ENCODE measurements around the gene EPHB1.
"Not testable (repeated sequence)": the region's sequence is repeated elsewhere in the genome, so short reads cannot be mapped to it uniquely, and the experiment has no call there.

The EPHB1 gene

GRCh38 chr3:135005616-135006015 lies 210.6 kb downstream of the EPHB1 start:
- ATAC-seq (ENCODE audit: low read depth); H3K27me3 Mint-ChIP-seq; H3K27ac Mint-ChIP-seq; H3K36me3 Mint-ChIP-seq; DNase-seq (ENCODE audit: low spot score in 2 of 2); H3K9me3 Mint-ChIP-seq; H3K4me1 Mint-ChIP-seq; H3K4me3 Mint-ChIP-seq: not testable (repeated sequence)

DNA sequence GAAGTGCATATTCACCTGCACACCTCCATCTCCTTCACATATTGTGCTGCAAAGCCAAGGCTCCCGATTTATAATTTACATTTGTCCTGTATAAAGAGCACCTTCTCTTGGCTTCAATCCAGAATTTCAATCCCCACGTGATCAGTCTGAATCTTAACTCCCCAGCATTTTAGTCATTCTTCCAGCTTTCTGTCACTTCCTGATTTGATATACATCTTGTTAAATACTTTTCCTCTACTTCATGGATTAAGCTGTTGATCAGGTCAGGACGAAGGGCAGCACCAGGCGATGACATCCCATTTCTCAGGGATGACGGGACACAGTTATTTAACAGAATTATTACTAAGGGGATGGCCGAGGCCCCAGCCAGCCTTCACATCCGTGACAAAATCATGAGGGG lies 212.5 kb downstream of the EPHB1 start:
- Mint-ChIP-seq H3K9me3 (peaks cover 1% of the 10 kb centered on the region), H3K36me3 (no peaks in the 10 kb centered on the region), H3K27ac (no peak overlapping the region), H3K27me3 (peaks cover 6% of the 10 kb centered on the region), H3K4me1 (no peaks in the 10 kb centered on the region), H3K4me3 (no peak overlapping the region)
- ATAC-seq (ENCODE audit: low read depth): no peak
- DNase-seq (ENCODE audit: low spot score in 2 of 2): no peak

DNA sequence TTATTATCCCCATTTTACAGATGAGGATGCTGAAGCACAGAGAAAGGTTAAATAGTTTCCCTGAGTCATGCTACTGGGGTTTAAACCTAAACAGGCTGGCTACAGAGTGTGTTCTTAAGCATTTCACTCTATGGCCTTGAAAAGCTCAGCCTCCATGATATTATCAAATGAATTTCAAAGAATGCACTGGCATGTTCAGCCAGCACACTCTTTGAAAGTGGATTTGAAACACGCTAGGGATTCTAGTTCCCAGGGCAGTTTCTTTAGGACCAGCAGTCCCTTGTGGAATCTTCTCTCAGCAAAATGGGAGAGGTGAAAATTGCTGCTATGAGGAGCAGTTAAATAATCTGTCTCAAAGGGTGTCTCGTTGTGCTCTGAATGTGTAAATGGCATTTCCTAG lies 213.3 kb downstream of the EPHB1 start:
- ATAC-seq (ENCODE audit: low read depth) (no peak), DNase-seq (ENCODE audit: low spot score in 2 of 2) (no peak)
- H3K36me3 Mint-ChIP-seq: no peaks in the 10 kb centered on the region
- peaks cover 1% of the 10 kb centered on the region for H3K9me3 Mint-ChIP-seq
- no peak overlapping the region for H3K4me3 Mint-ChIP-seq
- H3K4me1 Mint-ChIP-seq: no peaks in the 10 kb centered on the region
- peaks cover 6% of the 10 kb centered on the region for H3K27me3 Mint-ChIP-seq
- no peak overlapping the region for H3K27ac Mint-ChIP-seq

DNA sequence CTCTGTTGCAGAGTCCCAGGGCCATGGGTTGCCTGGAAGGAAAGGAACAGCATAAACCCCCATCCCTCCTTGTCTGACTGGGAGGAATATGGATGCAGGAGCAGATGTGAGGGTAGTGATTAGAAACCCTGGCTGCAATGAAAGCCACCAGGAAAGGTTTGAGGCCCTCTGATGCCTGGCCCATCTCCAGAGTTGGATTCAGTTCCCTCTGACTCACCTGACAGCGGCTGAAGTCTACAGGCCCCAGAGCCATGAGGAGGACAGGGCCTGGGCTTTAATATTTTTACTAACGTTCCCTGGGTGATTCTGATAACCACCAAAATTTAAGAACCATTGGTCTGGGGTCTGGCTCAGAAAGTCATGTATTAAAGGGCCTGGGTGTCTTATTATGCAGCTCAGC lies 214.0 kb downstream of the EPHB1 start:
- Mint-ChIP-seq H3K9me3 (peaks cover 1% of the 10 kb centered on the region), H3K4me3 (no peak overlapping the region), H3K36me3 (no peaks in the 10 kb centered on the region), H3K4me1 (no peaks in the 10 kb centered on the region), H3K27ac (no peak overlapping the region), H3K27me3 (peaks cover 6% of the 10 kb centered on the region)
- no peak for ATAC-seq (ENCODE audit: low read depth)
- DNase-seq (ENCODE audit: low spot score in 2 of 2): no peak

GRCh38 chr3:135012101-135012500 lies 217.0 kb downstream of the EPHB1 start:
- H3K9me3 Mint-ChIP-seq: no peaks in the 10 kb centered on the region
- no peaks in the 10 kb centered on the region for H3K4me1 Mint-ChIP-seq
- H3K27ac Mint-ChIP-seq: no peak overlapping the region
- no peak for DNase-seq (ENCODE audit: low spot score in 2 of 2)
- H3K4me3 Mint-ChIP-seq: no peak overlapping the region
- H3K36me3 Mint-ChIP-seq: no peaks in the 10 kb centered on the region
- H3K27me3 Mint-ChIP-seq: peaks cover 5% of the 10 kb centered on the region
- no peak for ATAC-seq (ENCODE audit: low read depth)

- H3K27ac Mint-ChIP-seq: no peak overlapping the region
- no peak overlapping the region for H3K4me3 Mint-ChIP-seq
- no peaks in the 10 kb centered on the region for H3K9me3 Mint-ChIP-seq
- no peaks in the 10 kb centered on the region for H3K27me3 Mint-ChIP-seq
- ATAC-seq (ENCODE audit: low read depth) (no peak), DNase-seq (ENCODE audit: low spot score in 2 of 2) (no peak)
- peaks cover 2% of the 10 kb centered on the region for H3K4me1 Mint-ChIP-seq
- no peaks in the 10 kb centered on the region for H3K36me3 Mint-ChIP-seq
Measured at GRCh38 chr3:135013206-135013605, 218.1 kb downstream of the EPHB1 start.

GRCh38 chr3:135014566-135014965 lies 219.5 kb downstream of the EPHB1 start:
- Mint-ChIP-seq H3K36me3 (no peaks in the 10 kb centered on the region), H3K4me3 (no peak overlapping the region), H3K9me3 (no peaks in the 10 kb centered on the region), H3K4me1 (peaks cover 2% of the 10 kb centered on the region), H3K27me3 (no peaks in the 10 kb centered on the region), H3K27ac (no peak overlapping the region)
- DNase-seq (ENCODE audit: low spot score in 2 of 2): no peak
- no peak for ATAC-seq (ENCODE audit: low read depth)

GRCh38 chr3:135017003-135017893 lies 222.2 kb downstream of the EPHB1 start:
- no peaks in the 10 kb centered on the region for H3K27me3 Mint-ChIP-seq
- DNase-seq (ENCODE audit: low spot score in 2 of 2) (no peak), ATAC-seq (ENCODE audit: low read depth) (no peak)
- peaks cover 2% of the 10 kb centered on the region for H3K4me1 Mint-ChIP-seq
- no peak overlapping the region for H3K4me3 Mint-ChIP-seq
- no peak overlapping the region for H3K27ac Mint-ChIP-seq
- no peaks in the 10 kb centered on the region for H3K9me3 Mint-ChIP-seq
- no peaks in the 10 kb centered on the region for H3K36me3 Mint-ChIP-seq

- Mint-ChIP-seq H3K9me3 (no peaks in the 10 kb centered on the region), H3K27ac (no peak overlapping the region), H3K27me3 (no peaks in the 10 kb centered on the region), H3K4me3 (no peak overlapping the region), H3K36me3 (no peaks in the 10 kb centered on the region), H3K4me1 (peaks cover 2% of the 10 kb centered on the region)
- DNase-seq (ENCODE audit: low spot score in 2 of 2): no peak
- no peak for ATAC-seq (ENCODE audit: low read depth)
Measured at GRCh38 chr3:135018149-135018923, 223.3 kb downstream of the EPHB1 start.

- H3K9me3 Mint-ChIP-seq: no peaks in the 10 kb centered on the region
- ATAC-seq (ENCODE audit: low read depth): no peak
- no peak overlapping the region for H3K27ac Mint-ChIP-seq
- peaks cover 2% of the 10 kb centered on the region for H3K4me1 Mint-ChIP-seq
- no peak overlapping the region for H3K4me3 Mint-ChIP-seq
- DNase-seq (ENCODE audit: low spot score in 2 of 2): no peak
- no peaks in the 10 kb centered on the region for H3K36me3 Mint-ChIP-seq
- no peaks in the 10 kb centered on the region for H3K27me3 Mint-ChIP-seq
Measured at GRCh38 chr3:135020181-135020580, 225.1 kb downstream of the EPHB1 start.

DNA sequence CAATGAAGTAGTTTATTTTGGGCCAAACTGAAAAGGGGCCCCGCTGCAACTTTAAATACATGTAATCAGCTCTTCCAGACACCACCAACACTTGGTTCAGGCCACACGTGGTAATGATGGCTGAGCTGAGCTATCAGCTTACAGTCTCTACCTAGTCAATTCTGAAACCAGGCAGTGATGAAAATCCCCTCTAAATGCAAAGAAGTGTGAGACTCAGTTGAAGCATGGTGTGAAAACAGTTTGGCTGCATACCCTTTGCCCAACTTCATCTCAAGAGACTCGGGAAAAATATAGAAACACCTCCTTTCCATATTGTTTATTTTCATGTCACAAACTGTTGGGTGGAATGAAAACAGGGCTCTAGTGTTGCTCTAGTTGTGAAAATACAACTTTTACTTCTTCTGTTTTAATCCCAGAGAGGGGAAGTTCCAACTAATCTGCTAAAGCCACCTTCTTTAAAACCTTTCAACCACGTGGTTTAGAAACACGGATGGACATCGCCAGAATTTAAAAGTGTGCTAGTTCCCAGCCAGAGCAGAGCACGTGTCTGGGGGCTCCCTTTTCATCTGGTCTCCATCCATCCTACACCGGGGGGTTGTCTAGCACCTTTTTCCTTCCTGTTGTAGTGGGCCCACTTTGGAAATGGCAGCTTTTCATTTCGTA lies 229.1 kb downstream of the EPHB1 start:
- Mint-ChIP-seq H3K27me3 (no peaks in the 10 kb centered on the region), H3K4me3 (no peak overlapping the region), H3K9me3 (no peaks in the 10 kb centered on the region), H3K4me1 (no peaks in the 10 kb centered on the region), H3K36me3 (no peaks in the 10 kb centered on the region), H3K27ac (no peak overlapping the region)
- DNase-seq (ENCODE audit: low spot score in 2 of 2) (no peak), ATAC-seq (ENCODE audit: low read depth) (no peak)

DNA sequence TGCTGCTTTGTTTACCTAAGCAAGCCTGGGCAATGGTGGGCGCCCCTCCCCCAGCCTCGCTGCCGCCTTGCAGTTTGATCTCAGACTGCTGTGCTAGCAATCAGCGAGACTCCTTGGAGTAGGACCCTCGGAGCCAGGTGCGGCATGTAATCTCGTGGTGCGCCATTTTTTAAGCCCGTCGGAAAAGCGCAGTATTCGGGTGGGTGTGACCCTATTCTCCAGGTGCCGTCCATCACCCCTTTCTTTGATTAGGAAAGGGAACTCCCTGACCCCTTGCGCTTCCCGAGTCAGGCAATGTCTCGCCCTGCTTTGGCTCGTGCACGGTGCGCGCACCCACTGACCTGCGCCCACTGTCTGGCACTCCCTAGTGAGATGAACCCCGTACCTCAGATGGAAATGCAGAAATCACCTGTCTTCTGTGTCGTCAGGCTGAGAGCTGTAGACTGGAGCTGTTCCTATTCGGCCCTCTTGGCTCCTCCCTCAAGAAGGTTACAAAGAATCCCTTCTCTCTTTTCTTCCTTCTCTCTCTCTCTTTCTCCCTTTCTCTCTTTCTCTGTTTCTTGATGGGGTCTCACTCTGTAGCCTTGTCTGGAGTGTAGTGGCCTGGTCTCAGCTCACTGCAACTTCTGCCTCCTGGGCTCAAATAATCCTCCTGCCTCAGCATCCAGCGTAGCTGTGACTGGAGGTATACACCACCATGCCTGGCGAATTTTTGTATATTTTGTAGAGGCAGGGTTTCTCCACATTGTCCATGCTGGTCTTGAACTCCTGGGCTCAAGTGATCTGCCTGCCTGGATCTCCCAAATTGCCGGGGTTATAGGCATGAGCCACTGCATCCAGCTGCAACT lies 235.9 kb downstream of the EPHB1 start:
- H3K27ac Mint-ChIP-seq; H3K4me1 Mint-ChIP-seq; H3K9me3 Mint-ChIP-seq; DNase-seq (ENCODE audit: low spot score in 2 of 2); H3K4me3 Mint-ChIP-seq; H3K36me3 Mint-ChIP-seq; ATAC-seq (ENCODE audit: low read depth); H3K27me3 Mint-ChIP-seq: not testable (repeated sequence)

- peaks cover 15% of the 10 kb centered on the region for H3K27me3 Mint-ChIP-seq
- DNase-seq (ENCODE audit: low spot score in 2 of 2) (no peak), ATAC-seq (ENCODE audit: low read depth) (no peak)
- H3K4me1 Mint-ChIP-seq: no peaks in the 10 kb centered on the region
- H3K9me3 Mint-ChIP-seq: no peaks in the 10 kb centered on the region
- H3K4me3 Mint-ChIP-seq: no peak overlapping the region
- H3K36me3 Mint-ChIP-seq: no peaks in the 10 kb centered on the region
- H3K27ac Mint-ChIP-seq: no peak overlapping the region
Measured at GRCh38 chr3:135033737-135034136, 238.7 kb downstream of the EPHB1 start.
